Measurements from ENCODE around the gene PGAP1.

GRCh38 chr2:196971574-196972279 lies 45.2 kb upstream of the PGAP1 start:
- no peak for TF ChIP-seq SIN3A (IDR thresholded peaks at IDR 0.05; ENCODE audit: borderline replicate concordance, insufficient read depth, low read length)
- no peak for TF ChIP-seq POLR2AphosphoS5 (IDR thresholded peaks at IDR 0.05; ENCODE audit: low read depth, low read length)
- TF ChIP-seq, protein P1, sequence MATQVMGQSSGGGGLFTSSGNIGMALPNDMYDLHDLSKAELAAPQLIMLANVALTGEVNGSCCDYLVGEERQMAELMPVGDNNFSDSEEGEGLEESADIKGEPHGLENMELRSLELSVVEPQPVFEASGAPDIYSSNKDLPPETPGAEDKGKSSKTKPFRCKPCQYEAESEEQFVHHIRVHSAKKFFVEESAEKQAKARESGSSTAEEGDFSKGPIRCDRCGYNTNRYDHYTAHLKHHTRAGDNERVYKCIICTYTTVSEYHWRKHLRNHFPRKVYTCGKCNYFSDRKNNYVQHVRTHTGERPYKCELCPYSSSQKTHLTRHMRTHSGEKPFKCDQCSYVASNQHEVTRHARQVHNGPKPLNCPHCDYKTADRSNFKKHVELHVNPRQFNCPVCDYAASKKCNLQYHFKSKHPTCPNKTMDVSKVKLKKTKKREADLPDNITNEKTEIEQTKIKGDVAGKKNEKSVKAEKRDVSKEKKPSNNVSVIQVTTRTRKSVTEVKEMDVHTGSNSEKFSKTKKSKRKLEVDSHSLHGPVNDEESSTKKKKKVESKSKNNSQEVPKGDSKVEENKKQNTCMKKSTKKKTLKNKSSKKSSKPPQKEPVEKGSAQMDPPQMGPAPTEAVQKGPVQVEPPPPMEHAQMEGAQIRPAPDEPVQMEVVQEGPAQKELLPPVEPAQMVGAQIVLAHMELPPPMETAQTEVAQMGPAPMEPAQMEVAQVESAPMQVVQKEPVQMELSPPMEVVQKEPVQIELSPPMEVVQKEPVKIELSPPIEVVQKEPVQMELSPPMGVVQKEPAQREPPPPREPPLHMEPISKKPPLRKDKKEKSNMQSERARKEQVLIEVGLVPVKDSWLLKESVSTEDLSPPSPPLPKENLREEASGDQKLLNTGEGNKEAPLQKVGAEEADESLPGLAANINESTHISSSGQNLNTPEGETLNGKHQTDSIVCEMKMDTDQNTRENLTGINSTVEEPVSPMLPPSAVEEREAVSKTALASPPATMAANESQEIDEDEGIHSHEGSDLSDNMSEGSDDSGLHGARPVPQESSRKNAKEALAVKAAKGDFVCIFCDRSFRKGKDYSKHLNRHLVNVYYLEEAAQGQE (IDR thresholded peaks at IDR 0.05; ENCODE audit: insufficient read depth in 1 of 2, low read depth in 2 of 2, low read length in 2 of 2) = no peak
- no peak for TF ChIP-seq TAF1 (IDR thresholded peaks at IDR 0.05; ENCODE audit: borderline replicate concordance, insufficient read depth, low read length)
- no peak for TF ChIP-seq FOXP2 (optimal IDR thresholded peaks at IDR 0.05; ENCODE audit: borderline replicate concordance, extremely low read depth, extremely low read length, insufficient read depth)
